Spinal cord (tissue), 10 donors: ENCODE results near the gene RETREG3. TPM values are rescaled to one million over a fixed set of nuclear protein-coding genes. Genes with fewer than 3 reads are reported as not detected.

Experiments
- DNase-seq, 6 donors: peaks; one replicate each; pipeline versions ENCODE4 v3.0.0 to v3.0.0-alpha.2; 2013 to 2015; ENCODE audit warnings: low spot score in 6 of 6, low read depth in 4 of 6
- H3K27ac ChIP-seq: one replicate; pipeline ENCODE4 v1.5.1; 2013; ENCODE audit warnings: low read depth, low read length, control low read depth
- H3K27me3 ChIP-seq: one replicate; pipeline ENCODE4 v1.6.1; 2013; ENCODE audit warnings: low read length; ENCODE audit not compliant: control insufficient read depth, insufficient read depth
- H3K36me3 ChIP-seq: one replicate; pipeline ENCODE4 v1.6.1; 2013; ENCODE audit warnings: low read length; ENCODE audit not compliant: control insufficient read depth, insufficient read depth
- H3K4me1 ChIP-seq: one replicate; pipeline ENCODE4 v1.6.1; 2013; ENCODE audit warnings: low read length; ENCODE audit not compliant: control insufficient read depth, insufficient read depth
- H3K4me3 ChIP-seq: one replicate; pipeline ENCODE4 v1.5.1; 2013; ENCODE audit warnings: low read depth, low read length, control low read depth
- H3K9me3 ChIP-seq: one replicate; pipeline ENCODE4 v1.6.1; 2013; ENCODE audit warnings: low read length; ENCODE audit not compliant: control insufficient read depth, insufficient read depth
- WGBS: methylation state at CpG from one replicate; pipeline ENCODE4 v1.1.5; 2013; ENCODE audit warnings: missing lambda C conversion rate; ENCODE audit not compliant: insufficient coverage; 5-methylcytosine and 5-hydroxymethylcytosine counted together
- long read RNA-seq, 4 donors: transcript quantifications; one replicate each; lab custom pipeline, GENCODE V29; 2026
- polyA plus RNA-seq, 2 donors: library from polyadenylated mRNA; unstranded; fragments of 120-200 nt; gene quantifications; one replicate each; pipeline ENCODE4 v1.2.1, GENCODE V29; 2013; ENCODE audit not compliant: insufficient read length in 2 of 2
- total RNA-seq, 2 donors: library from RNA; depleted of rRNA in 1 of 2; stranded (reverse); fragments of 120-200 nt in 1 of 2; fragments of >200 nt in 1 of 2; gene quantifications; one replicate each; pipeline versions ENCODE4 v1.2.3 to v1.2.4, GENCODE V29; 2013 to 2014
- donor health status: healthy.

RETREG3 gene, protein sequence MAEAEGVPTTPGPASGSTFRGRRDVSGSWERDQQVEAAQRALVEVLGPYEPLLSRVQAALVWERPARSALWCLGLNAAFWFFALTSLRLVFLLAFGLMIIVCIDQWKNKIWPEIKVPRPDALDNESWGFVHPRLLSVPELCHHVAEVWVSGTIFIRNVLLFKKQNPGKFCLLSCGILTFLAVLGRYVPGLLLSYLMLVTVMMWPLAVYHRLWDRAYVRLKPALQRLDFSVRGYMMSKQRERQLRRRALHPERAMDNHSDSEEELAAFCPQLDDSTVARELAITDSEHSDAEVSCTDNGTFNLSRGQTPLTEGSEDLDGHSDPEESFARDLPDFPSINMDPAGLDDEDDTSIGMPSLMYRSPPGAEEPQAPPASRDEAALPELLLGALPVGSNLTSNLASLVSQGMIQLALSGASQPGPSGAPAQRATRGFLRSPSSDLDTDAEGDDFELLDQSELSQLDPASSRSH
- total RNA-seq: 10 to 100 TPM; 41.1 to 50.4 TPM
- polyA plus RNA-seq: 10 to 100 TPM; 30.0 to 41.7 TPM
- long read RNA-seq, donor 1, transcript RETREG3-201 (9 exons, 3,759 nt): major isoform, 7 of 10 reads
- long read RNA-seq, donor 1, partial matches to known transcripts: 0 of 10 reads
- long read RNA-seq, donor 1, other reads (novel, unspliced or antisense): 0 of 10 reads
- long read RNA-seq, donor 2, partial matches to known transcripts: 17 of 31 reads
- long read RNA-seq, donor 2, other reads (novel, unspliced or antisense): 9 of 31 reads
- long read RNA-seq, donor 3, transcript RETREG3-201 (9 exons, 3,759 nt): major isoform, 7 of 28 reads
- long read RNA-seq, donor 3, partial matches to known transcripts: 20 of 28 reads
- long read RNA-seq, donor 3, other reads (novel, unspliced or antisense): 0 of 28 reads
- long read RNA-seq, donor 4, partial matches to known transcripts: 34 of 47 reads
- long read RNA-seq, donor 4, other reads (novel, unspliced or antisense): 8 of 47 reads

DNA sequence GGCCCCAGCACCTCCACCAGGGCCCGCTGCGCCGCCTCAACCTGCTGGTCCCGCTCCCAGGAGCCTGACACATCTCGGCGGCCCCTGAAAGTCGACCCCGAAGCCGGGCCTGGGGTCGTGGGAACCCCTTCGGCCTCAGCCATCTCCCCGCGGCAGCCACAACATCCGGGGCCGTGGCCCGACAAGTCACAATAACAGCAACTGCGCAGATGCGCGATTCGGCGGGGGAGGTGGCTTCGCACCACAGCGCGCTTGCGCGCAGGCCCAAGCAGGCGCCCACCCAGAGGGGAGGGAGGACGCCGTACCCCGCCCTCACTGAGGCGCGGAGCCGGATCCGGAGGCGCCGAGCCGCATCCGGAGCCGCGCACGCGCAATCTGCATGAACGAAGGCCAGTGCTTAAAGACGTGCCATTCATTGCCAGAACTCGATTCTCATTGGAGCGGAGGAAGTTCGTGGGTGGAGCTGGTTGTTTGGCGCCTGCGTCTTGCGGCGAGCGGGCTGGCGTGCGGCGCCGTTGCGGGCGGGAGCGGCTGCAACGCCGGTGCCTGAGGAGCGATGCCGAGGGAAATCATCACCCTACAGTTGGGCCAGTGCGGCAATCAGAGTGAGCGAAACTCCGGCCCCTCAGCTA lies at the start of gene RETREG3, which contains the start of gene TUBG1:
TSS of gene RETREG3 (minus strand) at position 193 of the 632 bp plus-strand sequence. CDS start at position 143, 50 bp downstream.
TSS of gene TUBG1 (plus strand) at position 502 of the 632 bp plus-strand sequence. CDS start at position 557, 55 bp downstream.
- Histone ChIP-seq H3K4me1 (peaks cover 21% of the 10 kb centered on the region), H3K4me3 (peak within 1 kb of the TSS; percentile 87)
- 0% methylated on average over 66 of the region's 66 CpGs for WGBS

DNA sequence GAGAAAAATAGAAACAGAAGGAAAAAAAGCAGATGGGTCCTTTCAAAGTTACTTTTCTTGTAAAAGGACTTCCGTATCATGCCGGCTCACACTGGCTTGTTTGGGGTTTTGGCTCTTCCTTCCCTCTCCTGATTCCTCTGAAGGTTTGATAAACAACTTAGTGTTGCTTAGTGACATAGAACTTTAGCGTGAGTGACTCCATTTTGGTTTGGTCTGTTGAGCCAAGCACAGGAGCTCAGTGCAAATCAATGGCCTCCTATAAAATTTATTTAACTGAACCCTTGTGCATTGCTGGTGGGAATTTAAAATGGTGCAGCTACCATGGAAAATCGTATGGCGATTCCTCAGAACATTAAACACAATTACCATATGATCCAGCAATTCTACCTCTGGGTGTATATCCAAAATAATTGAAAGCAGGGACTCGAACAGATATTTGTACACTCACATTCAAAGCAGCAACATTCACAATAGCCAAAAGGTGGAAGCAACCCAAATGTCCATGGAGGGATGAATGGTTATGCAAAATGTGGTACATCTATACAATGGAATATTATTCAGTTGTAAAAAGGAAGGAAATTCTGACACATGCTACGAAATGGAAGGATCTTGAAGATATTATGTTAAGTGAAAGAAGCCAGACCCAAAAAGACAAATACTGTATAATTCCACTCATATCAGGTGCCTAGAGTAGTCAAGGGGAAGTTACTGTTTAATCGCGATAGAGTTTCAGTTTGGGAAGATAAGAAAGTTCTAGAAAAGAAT lies 48.8 kb upstream of the RETREG3 start:
- no peaks in the 10 kb centered on the region for H3K27me3 ChIP-seq
- no peak overlapping the region for H3K4me3 ChIP-seq
- peaks cover 28% of the 10 kb centered on the region for H3K4me1 ChIP-seq
- no peak overlapping the region for H3K27ac ChIP-seq
- H3K9me3 ChIP-seq: no peaks in the 10 kb centered on the region
- peaks cover 12% of the 10 kb centered on the region for H3K36me3 ChIP-seq
- WGBS: 83% methylated on average over 4 of the region's 9 CpGs
- no peak for DNase-seq

More for the DNA sequence above, at the start of gene RETREG3, which contains the start of gene TUBG1:
- H3K36me3 ChIP-seq: peaks cover 31% of the 10 kb centered on the region
- peak; percentile 98 to 100 (median 99) for DNase-seq
- peak within 1 kb of the TSS; percentile 92 for H3K27ac ChIP-seq
- H3K9me3 ChIP-seq: no peaks in the 10 kb centered on the region
- no peaks in the 10 kb centered on the region for H3K27me3 ChIP-seq

DNA sequence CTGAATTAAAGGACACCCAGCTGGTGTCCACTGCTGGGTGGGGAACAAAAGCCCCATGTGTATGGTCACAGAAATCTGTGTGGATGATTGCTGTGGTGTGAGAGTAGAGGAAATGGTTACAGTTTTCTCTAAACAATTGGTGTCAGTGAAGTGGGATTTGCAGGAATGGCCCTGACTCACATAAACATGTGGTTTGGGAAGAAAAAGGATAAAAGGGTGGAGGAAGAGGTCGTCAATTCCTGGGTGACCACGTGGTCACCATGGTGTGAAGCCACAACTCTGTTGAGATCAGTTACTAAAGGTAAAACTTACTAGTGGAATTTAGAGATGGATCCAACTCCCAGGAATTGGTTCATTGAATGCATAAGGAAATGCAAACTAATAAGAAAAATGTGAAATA lies 46.4 kb upstream of the RETREG3 start:
- H3K27me3 ChIP-seq: no peaks in the 10 kb centered on the region
- WGBS: 71% methylated on average over 2 of the region's 2 CpGs
- H3K4me1 ChIP-seq: peaks cover 28% of the 10 kb centered on the region
- DNase-seq: no peak
- no peaks in the 10 kb centered on the region for H3K36me3 ChIP-seq
- H3K4me3 ChIP-seq: no peak overlapping the region
- H3K9me3 ChIP-seq: no peaks in the 10 kb centered on the region
- H3K27ac ChIP-seq: no peak overlapping the region

DNA sequence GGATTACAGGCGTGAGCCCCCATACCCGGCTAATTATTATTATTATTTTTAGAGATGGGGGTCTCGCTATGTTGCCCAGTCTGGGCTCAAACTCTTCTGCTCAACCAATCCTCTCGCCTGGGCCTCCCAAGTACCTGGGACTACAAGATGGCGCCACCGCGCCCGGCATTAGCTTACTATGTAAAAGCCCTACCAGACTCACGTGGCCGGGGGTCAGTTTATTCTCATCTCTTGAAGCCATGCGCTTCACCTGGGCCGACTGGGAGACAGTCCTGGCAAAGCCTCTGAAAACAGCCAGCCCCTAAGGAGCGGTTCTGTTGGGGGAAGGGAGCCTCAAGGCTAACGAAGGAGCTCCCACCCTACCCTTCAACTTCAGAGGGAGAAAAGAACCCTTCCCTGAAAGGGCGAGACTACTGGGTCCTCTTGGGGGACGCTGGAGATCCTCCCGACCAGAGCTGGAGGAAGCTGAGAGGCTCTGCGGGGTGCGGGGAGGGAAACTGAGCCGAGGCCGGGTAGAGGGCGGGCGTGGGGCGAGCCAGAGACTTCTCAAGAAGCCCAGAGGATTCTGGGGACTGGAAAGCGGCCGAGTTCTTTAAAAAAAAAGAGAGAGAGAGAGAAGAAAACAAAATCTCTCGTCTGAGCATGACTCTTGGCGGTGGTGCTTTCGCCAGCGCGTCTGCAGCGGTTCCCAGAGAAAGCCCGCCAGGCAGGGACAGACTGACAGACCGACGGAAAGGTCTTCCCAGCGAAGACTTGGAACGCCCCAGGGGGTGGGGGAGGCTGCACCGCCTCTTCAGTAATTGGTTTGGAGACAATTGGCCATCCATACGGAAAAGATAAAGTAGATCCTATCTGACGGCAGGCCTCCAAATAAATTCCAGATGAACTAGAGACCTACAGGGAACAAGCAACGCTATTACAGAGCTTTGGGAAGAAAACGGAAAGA lies 44.3 kb upstream of the RETREG3 start:
- H3K4me1 ChIP-seq: peaks cover 14% of the 10 kb centered on the region
- peak in 3 of 6 donors; percentile 44 to 87 (median 61) for DNase-seq
- peak overlapping the region; percentile 47 for H3K27ac ChIP-seq
- no peaks in the 10 kb centered on the region for H3K9me3 ChIP-seq
- H3K4me3 ChIP-seq: peak overlapping the region; percentile 52
- H3K36me3 ChIP-seq: no peaks in the 10 kb centered on the region
- WGBS: 10% methylated on average over 30 of the region's 42 CpGs
- no peaks in the 10 kb centered on the region for H3K27me3 ChIP-seq

DNA sequence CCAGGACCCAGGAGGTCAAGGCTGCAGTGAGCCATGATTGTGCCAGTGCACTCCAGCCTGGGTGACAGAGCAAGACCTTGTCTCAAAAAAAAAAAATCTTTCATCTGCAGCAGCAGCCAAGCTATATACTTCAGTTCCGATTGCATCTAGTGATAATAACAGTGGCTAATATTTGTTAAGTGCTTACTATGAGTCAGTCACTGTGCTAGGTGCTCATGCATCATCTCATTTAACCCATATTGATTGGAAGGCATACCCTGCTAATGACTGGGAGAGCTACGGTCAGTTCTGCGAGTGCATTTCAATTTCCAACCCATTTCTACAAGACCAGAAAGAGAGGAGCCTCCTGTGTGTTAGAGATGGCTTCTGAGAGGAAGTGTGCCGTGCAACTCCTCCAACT lies 42.2 kb upstream of the RETREG3 start:
- Histone ChIP-seq H3K4me3 (no peak overlapping the region), H3K27ac (no peak overlapping the region), H3K36me3 (no peaks in the 10 kb centered on the region), H3K4me1 (peaks cover 14% of the 10 kb centered on the region), H3K27me3 (no peaks in the 10 kb centered on the region), H3K9me3 (no peaks in the 10 kb centered on the region)
- WGBS: no CpG with 5 or more reads among the region's 4 CpGs
- no peak for DNase-seq

DNA sequence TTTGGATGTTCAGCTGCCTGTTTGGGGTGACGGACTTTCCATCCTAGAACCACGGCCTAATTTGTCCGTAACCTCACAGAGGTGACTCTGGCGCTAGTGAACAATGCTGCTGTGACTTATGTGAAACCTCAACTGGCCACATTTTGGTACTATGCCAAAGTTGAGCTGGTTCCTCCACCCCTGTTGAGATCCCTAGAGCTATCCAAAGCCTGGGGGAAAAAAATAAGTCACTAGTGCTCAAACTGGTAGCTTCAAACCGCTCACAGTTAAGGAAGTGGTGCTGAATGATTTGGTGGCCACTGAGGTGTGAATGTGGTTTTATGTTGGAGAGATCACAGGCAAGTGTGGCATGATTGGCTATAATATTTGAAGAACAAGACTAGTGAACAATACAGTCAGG lies 38.6 kb upstream of the RETREG3 start:
- Histone ChIP-seq H3K27ac (no peak overlapping the region), H3K9me3 (no peaks in the 10 kb centered on the region), H3K27me3 (no peaks in the 10 kb centered on the region), H3K4me3 (no peak overlapping the region), H3K36me3 (no peaks in the 10 kb centered on the region), H3K4me1 (no peaks in the 10 kb centered on the region)
- 74% methylated on average over 5 of the region's 5 CpGs for WGBS
- DNase-seq: no peak

DNA sequence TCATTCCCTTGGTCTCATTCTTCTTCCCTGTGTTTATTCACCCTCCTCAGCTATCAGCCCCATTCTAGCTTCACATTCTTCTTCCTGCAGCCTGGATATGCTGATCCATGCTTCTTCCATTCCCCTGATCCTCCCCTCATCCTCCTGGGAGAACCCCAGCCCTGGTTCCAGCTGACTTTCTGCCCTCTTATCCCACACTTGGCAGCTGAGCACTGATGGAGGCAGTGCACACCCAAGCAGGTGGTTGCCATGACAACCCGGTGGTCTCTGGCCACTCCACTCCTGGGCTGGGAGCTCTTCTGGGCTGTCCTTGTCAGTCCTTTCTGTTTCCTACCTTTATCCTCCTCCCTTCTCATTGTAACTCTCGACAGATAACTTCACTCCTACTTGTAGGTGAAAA lies 33.2 kb upstream of the RETREG3 start:
- peak in 1 of 6 donors; percentile 9 for DNase-seq
- H3K27me3 ChIP-seq: no peaks in the 10 kb centered on the region
- WGBS: 29% methylated on average over 1 of the region's 2 CpGs
- H3K4me3 ChIP-seq: no peak overlapping the region
- H3K27ac ChIP-seq: no peak overlapping the region
- H3K9me3 ChIP-seq: no peaks in the 10 kb centered on the region
- H3K4me1 ChIP-seq: no peaks in the 10 kb centered on the region
- H3K36me3 ChIP-seq: no peaks in the 10 kb centered on the region

DNA sequence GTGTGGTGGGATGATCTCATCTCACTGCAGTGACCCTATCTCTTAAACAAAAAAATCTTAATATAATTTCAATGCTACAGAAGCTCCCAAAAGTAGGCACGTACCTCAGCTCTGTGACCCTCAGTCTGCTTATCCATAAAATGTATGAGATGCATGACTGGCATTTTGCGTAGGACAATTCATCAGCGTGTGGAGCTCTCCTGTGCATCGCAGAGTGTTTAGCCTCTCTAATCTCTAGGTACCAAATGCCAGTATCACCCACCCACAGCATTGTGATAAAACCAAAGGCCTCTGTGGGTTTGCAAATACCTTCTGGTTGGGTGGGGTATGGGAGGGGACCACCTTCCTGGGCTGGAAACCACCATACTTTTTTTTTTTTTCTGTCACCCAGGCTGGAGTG lies 30.9 kb upstream of the RETREG3 start:
- Histone ChIP-seq H3K27me3 (no peaks in the 10 kb centered on the region), H3K9me3 (no peaks in the 10 kb centered on the region), H3K36me3 (no peaks in the 10 kb centered on the region), H3K27ac (no peak overlapping the region), H3K4me3 (no peak overlapping the region), H3K4me1 (no peaks in the 10 kb centered on the region)
- WGBS: 100% methylated on average over 1 of the region's 4 CpGs
- no peak for DNase-seq
